GM12864 (cell line): ENCODE data around the gene ZDHHC3.

Experiments used
- DNase-seq: peaks from one replicate; pipeline ENCODE4 v3.0.0-alpha.2; 2011; ENCODE audit warnings: low read depth
- H3K4me3 ChIP-seq: 2 replicates; pipeline ENCODE4 v1.5.1; 2011; ENCODE audit warnings: mild to moderate bottlenecking, low read depth, low read length, control low read depth
- TF ChIP-seq, protein P1 (sequence below): IDR thresholded peaks from 2 replicates; pipeline ENCODE4 v1.5.1; 2011; ENCODE audit warnings: low read depth, mild to moderate bottlenecking, moderate library complexity, low read length, control low read depth, inconsistent platforms; ENCODE audit errors: missing control alignments

Gene ZDHHC3

DNA sequence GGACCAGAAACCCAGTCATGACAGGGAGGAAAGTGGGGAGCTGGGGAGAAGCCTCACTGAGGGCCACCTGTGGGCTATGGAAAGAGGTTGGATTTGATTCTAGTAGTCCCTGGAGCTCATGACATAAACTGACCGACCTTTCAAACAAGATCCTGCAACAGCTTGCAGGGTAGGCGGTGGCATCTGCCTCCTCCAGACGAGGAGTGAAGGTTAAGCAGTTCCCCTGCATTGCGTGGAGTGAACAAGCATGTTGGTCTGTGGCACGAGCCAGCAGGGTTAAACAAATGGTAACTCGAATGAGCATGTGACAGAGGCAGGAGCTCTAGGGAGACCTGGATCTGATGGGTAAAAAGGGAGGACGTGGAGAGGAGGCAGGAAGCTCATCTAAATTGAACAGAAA lies 88.9 kb downstream of the ZDHHC3 start:
- no peak overlapping the region for H3K4me3 ChIP-seq
- TF ChIP-seq, protein P1, sequence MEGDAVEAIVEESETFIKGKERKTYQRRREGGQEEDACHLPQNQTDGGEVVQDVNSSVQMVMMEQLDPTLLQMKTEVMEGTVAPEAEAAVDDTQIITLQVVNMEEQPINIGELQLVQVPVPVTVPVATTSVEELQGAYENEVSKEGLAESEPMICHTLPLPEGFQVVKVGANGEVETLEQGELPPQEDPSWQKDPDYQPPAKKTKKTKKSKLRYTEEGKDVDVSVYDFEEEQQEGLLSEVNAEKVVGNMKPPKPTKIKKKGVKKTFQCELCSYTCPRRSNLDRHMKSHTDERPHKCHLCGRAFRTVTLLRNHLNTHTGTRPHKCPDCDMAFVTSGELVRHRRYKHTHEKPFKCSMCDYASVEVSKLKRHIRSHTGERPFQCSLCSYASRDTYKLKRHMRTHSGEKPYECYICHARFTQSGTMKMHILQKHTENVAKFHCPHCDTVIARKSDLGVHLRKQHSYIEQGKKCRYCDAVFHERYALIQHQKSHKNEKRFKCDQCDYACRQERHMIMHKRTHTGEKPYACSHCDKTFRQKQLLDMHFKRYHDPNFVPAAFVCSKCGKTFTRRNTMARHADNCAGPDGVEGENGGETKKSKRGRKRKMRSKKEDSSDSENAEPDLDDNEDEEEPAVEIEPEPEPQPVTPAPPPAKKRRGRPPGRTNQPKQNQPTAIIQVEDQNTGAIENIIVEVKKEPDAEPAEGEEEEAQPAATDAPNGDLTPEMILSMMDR: no peak
- DNase-seq: no peak

DNA sequence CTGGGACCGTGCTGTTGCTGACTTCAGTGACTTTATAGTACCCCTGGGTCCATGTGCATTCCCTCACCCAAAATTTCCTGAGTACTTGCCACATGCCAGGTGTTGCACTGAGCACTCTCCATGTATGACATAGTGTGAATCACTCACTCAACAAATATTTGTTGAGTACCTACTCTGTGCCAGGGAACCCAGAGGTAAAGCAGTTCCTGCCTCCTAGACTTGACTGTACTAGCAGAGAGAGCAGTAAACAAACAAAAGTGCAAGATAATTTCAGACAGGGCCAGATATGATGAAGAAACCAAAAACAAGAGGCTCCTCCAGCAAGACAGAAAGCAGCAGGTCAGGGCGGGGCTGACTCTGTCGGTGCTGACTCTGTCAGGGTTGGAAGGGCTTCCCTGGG lies 89.4 kb downstream of the ZDHHC3 start:
- TF ChIP-seq, protein P1: no peak
- H3K4me3 ChIP-seq: no peak overlapping the region
- DNase-seq: no peak

DNA sequence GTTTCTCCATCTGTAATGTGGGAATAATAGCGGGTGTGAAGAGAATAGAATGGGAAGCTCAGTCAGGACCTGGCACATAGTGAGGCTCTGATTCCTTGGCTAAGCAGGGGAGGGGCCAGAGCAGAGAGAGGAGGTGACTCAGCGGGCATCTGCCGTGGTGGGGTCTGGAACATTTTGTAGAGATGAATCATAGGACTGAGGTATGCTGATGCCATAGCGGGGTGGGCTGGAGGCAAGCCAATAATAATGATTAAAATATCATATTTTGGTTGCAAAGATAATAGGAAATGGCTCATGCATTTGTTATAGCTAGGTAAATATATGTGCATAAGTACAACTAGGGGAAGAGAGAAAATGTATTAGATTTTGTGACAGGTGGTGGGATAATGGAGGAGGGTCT lies 90.4 kb downstream of the ZDHHC3 start:
- DNase-seq: no peak
- no peak overlapping the region for H3K4me3 ChIP-seq
- TF ChIP-seq, protein P1: no peak

DNA sequence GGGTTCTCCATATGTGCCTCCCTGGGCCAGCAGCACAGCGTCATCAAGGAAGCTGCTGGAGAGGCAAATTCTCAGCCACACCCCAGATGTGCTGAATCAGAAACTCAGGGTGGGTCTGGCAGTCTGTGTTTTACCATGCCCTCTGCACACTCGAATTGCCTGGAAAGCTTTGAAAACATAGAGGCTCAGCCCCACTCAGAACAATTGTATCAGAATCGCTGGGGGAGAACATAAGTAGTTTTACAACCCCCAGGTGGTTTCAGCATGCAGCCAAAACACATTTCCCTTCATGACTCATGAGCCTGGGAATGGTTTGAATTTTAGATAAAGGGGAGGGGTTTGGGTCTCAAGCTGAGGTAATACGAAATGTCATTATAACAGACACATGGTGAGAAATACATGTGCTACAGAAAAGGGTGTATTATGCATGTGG lies 92.0 kb downstream of the ZDHHC3 start:
- no peak overlapping the region for H3K4me3 ChIP-seq

DNA sequence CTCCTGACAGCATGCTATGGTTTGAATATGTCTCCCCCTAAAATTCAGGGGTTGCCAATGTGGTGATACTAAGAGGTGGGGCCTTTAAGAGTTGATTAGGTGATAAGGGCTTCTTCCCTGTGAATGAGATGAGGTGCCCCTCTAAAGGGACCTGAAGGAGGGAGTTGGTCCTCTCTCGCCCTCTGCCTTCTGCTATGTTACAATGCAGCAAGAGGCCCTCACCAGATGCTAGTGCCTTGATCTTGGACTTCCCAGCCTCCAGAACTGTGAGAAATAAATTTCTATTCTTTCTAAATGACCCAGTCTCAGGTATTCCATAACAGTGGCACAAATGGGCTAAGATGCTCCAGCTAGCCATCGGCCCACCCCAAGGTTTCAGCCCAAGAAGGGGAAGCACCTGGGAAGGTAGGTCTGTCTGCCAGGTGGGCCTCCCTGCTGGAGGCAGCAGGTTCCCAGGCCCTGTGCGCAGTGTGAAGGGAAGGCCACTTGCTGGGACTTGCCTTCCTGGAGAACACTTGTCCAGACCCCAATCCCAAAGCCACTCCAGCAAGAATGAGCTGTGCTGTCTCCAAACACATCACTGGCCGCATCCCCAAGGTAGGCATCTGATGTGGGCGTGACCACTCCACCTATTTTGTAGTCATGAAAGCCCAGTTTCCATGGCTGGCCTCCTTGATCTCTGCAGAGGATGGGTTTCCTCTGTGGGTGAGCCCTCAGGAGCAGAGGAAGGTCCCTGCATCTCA lies 92.6 kb downstream of the ZDHHC3 start:
- TF ChIP-seq, protein P1: peak; percentile 7
- DNase-seq: no peak

More for the DNA sequence above, 92.0 kb downstream of the ZDHHC3 start:
- TF ChIP-seq, protein P1: no peak
- no peak for DNase-seq

DNA sequence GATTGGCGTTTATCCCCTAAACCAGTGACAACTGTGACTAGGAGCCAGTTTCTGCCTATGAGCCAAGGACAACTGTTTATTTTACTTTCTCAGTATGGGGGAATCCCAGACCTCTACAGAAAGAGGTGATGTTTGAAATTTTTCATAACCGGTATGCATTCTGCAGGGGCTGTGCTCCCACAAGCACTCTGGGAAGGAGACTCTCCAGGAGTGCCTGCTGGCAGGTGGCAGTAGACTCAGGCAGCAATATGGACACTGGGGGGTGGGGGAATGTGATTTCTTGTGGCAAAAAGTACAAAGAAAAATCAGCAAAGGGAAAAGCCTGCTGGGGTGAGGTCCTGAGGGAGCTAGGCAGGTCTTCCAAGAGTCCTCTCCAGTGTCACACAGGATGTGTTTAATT lies 95.7 kb downstream of the ZDHHC3 start:
- no peak for DNase-seq
- no peak overlapping the region for H3K4me3 ChIP-seq
- TF ChIP-seq, protein P1: no peak

More for the DNA sequence above, 92.6 kb downstream of the ZDHHC3 start:
- H3K4me3 ChIP-seq: no peak overlapping the region

DNA sequence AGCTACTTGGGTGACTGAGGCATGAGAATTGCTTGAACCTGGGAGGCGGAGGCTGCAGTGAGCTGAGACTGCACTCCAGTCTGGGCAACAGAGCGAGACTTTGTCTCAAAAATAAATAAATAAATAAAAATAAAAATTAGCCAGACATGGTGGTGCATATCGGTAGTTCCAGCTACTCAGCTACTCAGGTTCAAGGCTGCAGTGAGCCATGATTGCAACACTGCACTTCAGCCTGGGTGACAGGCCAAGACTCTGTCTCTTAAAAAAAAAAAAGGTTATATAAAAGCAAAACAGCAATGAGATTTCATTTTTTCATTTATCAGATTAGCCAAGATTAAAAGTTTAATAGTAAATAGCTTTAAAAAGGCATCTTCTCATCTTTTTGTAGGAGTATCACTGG lies 98.6 kb downstream of the ZDHHC3 start:
- TF ChIP-seq, protein P1: no peak
- DNase-seq: no peak
- no peak overlapping the region for H3K4me3 ChIP-seq
